HEK293T (cell line): ENCODE data around the gene SRRT.
"Not testable (repeated sequence)": the region's sequence is repeated elsewhere in the genome, so short reads cannot be mapped to it uniquely, and the experiment has no call there.

Source experiments
- CTCF ChIA-PET: fragments of 350-600 bp; formaldehyde crosslinking; extraction: SDS; loops from one replicate; lab custom pipeline; 2021; ENCODE audit warnings: antibody characterized with exemption, inconsistent platforms; lab: Yijun Ruan, JAX
- POLR2A ChIA-PET: fragments of 350-600 bp; formaldehyde crosslinking; extraction: SDS; loops from one replicate; lab custom pipeline; 2020; ENCODE audit warnings: antibody characterized with exemption, inconsistent platforms; lab: Yijun Ruan, JAX
- DNase-seq: peaks from one replicate; pipeline ENCODE4 v3.0.0; 2012; ENCODE audit warnings: mixed read lengths; ENCODE audit errors: extremely low spot score
- ARNT ChIP-seq: fragments of 450-650 bp; IDR thresholded peaks from 2 replicates; pipeline ENCODE4 v1.6.1; 2017; ENCODE audit warnings: mild to moderate bottlenecking
- BHLHE40 ChIP-seq: fragments of 450-650 bp; IDR thresholded peaks from 2 replicates; pipeline ENCODE4 v1.6.1; 2016; ENCODE audit warnings: mild to moderate bottlenecking, moderate library complexity, borderline replicate concordance
- CTBP1 ChIP-seq: fragments of 450-650 bp; IDR thresholded peaks from 2 replicates; pipeline ENCODE4 v1.6.1; 2016; ENCODE audit warnings: borderline replicate concordance
- ELF4 ChIP-seq: fragments of 450-650 bp; IDR thresholded peaks from 2 replicates; pipeline ENCODE4 v1.6.1; 2017; ENCODE audit warnings: antibody characterized with exemption
- FOXA1 ChIP-seq: fragments of 450-650 bp; IDR thresholded peaks from 2 replicates; pipeline ENCODE4 v1.6.1; 2016; ENCODE audit warnings: mild to moderate bottlenecking
- FOXK2 ChIP-seq: fragments of 450-650 bp; IDR thresholded peaks from 2 replicates; pipeline ENCODE4 v1.6.1; 2016; ENCODE audit warnings: mild to moderate bottlenecking
- FOXM1 ChIP-seq: fragments of 450-650 bp; IDR thresholded peaks from 2 replicates; pipeline ENCODE4 v1.6.1; 2017; ENCODE audit warnings: mild to moderate bottlenecking, borderline replicate concordance
- HDGF ChIP-seq: fragments of 450-650 bp; IDR thresholded peaks from 2 replicates; pipeline ENCODE4 v1.6.1; 2017; ENCODE audit warnings: antibody characterized with exemption, borderline replicate concordance
- L3MBTL2 ChIP-seq: fragments of 450-650 bp; conservative IDR thresholded peaks from 2 replicates; pipeline ENCODE4 v1.6.1; 2016; ENCODE audit warnings: mild to moderate bottlenecking
- LEF1 ChIP-seq: fragments of 450-650 bp; IDR thresholded peaks from 2 replicates; pipeline ENCODE4 v1.6.1; 2017; ENCODE audit warnings: mild to moderate bottlenecking, borderline replicate concordance
- NFRKB ChIP-seq: fragments of 450-650 bp; IDR thresholded peaks from 2 replicates; pipeline ENCODE4 v1.6.1; 2016; ENCODE audit warnings: mild to moderate bottlenecking, moderate library complexity
- PKNOX1 ChIP-seq: fragments of 450-650 bp; IDR thresholded peaks from 2 replicates; pipeline ENCODE4 v1.6.1; 2016
- SP1 ChIP-seq: fragments of 450-650 bp; IDR thresholded peaks from 2 replicates; pipeline ENCODE4 v1.6.1; 2017
- SUZ12 ChIP-seq: fragments of 450-650 bp; IDR thresholded peaks from 2 replicates; pipeline ENCODE4 v1.6.1; 2016; ENCODE audit warnings: mild to moderate bottlenecking
- TARDBP ChIP-seq: fragments of 450-650 bp; IDR thresholded peaks from 2 replicates; pipeline ENCODE4 v1.6.1; 2016
- ZNF384 ChIP-seq: fragments of 450-650 bp; IDR thresholded peaks from 2 replicates; pipeline ENCODE4 v1.6.1; 2016

The SRRT gene

GRCh38 chr7:100921039-100921438, 46.1 kb downstream of the SRRT start:
- POLR2A ChIA-PET, result no interaction called here
- TF ChIP-seq TARDBP, result no peak
- TF ChIP-seq HDGF, result no peak
- no peak for TF ChIP-seq NFRKB
- TF ChIP-seq LEF1, result no peak
- TF ChIP-seq CTBP1, result no peak
- no peak for TF ChIP-seq ZNF384
- TF ChIP-seq FOXM1, result no peak
- no peak for TF ChIP-seq SP1
- no peak for TF ChIP-seq ELF4
- TF ChIP-seq ARNT, result no peak
- CTCF ChIA-PET, result interaction anchor here (0.7 kb wide), 1 partner anchor 137 kb away, joined by 4 read pairs; no protein-coding TSS in a partner anchor
- DNase-seq, result no peak

GRCh38 chr7:100923616-100924015, 48.7 kb downstream of the SRRT start:
- CTCF ChIA-PET, DNase-seq, POLR2A ChIA-PET: not testable (repeated sequence)

GRCh38 chr7:100929808-100930174, 54.9 kb downstream of the SRRT start:
- CTCF ChIA-PET, result no interaction called here
- POLR2A ChIA-PET, result no interaction called here
- no peak for DNase-seq
- TF ChIP-seq SP1, result no peak
- TF ChIP-seq FOXA1, result no peak
- no peak for TF ChIP-seq LEF1
- TF ChIP-seq NFRKB, result no peak
- TF ChIP-seq ARNT, result no peak
- TF ChIP-seq BHLHE40, result no peak
- TF ChIP-seq ELF4, result no peak
- no peak for TF ChIP-seq L3MBTL2
- TF ChIP-seq FOXM1, result no peak
- TF ChIP-seq PKNOX1, result no peak
- no peak for TF ChIP-seq SUZ12
- TF ChIP-seq CTBP1, result no peak
- TF ChIP-seq HDGF, result no peak

- CTCF ChIA-PET, result no interaction called here
- TF ChIP-seq FOXK2 (no peak), BHLHE40 (no peak), CTBP1 (no peak), L3MBTL2 (no peak), NFRKB (no peak), SUZ12 (no peak), HDGF (no peak), FOXM1 (no peak), TARDBP (no peak), ARNT (no peak), ELF4 (no peak), FOXA1 (no peak), ZNF384 (no peak), PKNOX1 (no peak), LEF1 (no peak), SP1 (no peak)
- DNase-seq, result no peak
- POLR2A ChIA-PET, result no interaction called here
These were observed 58.8 kb downstream of the SRRT start for GRCh38 chr7:100933734-100934133.

- DNase-seq, POLR2A ChIA-PET, CTCF ChIA-PET: not testable (repeated sequence)
These were observed 60.5 kb downstream of the SRRT start for GRCh38 chr7:100935381-100935780.

- POLR2A ChIA-PET, CTCF ChIA-PET, DNase-seq: not testable (repeated sequence)
These were observed 61.3 kb downstream of the SRRT start for GRCh38 chr7:100936167-100936566.
